Measurements from ENCODE around the gene FSD1L.
A peak's percentile ranks its signal among the peaks of the same experiment; 100 is the strongest.
"Not testable (repeated sequence)": the region's sequence is repeated elsewhere in the genome, so short reads cannot be mapped to it uniquely, and the experiment has no call there.

Gene FSD1L

DNA sequence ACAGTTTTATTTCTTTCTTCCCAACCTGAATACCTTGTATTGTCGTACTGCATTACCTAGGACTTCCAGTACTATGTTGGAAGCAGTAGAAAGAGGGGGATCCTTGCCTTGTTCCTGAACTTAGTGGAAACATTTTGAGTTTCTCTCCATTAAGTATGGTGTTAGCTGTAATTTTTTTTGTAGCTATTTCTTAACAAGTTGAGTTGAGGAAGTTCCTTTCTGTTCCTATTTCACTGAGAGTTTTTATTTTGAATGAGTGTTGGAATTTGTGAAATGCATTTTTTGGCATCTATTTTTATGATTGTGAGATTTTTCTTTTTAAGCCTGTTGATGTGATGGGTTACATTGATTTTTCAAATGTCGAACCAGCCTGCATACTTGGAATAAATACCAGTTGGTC lies 49.0 kb downstream of the FSD1L start:
- peak in 1 of 2 experiments; percentile 20 for DNase-seq

DNA sequence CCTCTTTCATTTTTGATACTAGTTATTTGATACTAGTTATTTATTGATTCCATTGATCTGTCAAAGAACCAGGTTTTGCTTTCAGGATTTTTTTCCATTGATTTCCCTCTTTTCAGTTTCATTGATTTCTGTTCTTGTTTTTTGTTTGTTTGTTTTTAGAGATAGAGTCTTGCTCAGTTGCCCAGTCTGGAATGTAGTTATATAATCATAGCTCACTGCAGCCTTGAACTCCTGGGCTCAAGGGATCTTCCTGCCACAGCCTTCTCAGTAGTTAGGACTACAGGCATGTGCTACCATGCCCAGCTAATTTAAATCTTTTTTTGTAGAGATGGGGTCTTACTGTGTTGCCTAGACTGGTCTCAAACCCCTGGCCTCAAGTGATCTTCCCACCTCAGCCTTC lies 49.9 kb downstream of the FSD1L start:
- no peak for DNase-seq

DNA sequence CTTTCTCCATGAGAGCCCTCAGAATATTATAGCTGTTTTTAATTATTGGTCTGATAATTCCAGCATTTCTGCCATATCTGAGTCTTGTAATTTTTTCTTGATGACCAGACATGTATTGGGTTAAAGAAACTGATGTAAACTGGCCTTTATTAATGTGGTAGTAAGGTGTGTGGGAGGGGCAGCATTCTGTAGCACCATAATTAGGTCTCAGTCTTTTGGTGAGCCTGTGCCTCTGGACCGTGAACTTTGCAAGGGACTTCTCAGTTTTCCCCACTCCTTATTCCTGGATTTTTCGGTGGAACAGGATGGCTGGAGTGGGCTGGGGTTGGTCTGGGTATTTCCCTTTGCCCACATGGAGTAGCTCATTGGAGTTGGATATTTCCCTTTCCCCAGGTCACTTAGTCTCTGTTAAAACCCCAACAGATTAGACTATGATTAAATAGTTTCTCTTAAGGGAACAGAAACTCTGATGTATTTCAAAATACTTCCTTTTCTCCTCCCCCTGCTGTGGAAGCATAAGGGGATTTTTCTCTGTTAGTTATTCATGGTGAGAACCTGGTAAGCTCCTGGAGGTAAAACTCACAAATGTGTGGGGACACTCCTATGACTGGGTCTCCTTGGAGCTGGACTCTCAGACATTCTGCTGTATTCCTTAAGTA lies 52.4 kb downstream of the FSD1L start:
- peak; percentile 35 to 42 for DNase-seq

DNA sequence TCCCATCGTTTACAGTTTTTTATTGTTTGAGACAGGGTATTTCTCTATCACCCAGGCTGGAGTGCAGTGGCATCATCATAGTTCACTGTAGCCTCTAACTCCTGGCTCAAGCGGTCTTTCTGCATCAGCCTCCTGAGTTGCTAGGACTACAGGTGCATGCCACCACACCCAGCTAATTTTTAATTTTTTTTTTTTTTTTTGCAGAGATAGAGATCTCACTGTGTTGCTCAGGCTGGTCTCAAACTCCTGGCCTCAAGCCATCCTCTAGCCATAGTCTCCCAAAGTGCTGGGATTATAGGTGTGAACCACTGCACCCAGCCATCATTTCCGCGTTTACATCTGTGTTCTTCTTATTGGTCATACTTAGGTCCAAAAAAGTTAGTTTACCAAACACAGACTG lies 53.6 kb downstream of the FSD1L start:
- DNase-seq: no peak

DNA sequence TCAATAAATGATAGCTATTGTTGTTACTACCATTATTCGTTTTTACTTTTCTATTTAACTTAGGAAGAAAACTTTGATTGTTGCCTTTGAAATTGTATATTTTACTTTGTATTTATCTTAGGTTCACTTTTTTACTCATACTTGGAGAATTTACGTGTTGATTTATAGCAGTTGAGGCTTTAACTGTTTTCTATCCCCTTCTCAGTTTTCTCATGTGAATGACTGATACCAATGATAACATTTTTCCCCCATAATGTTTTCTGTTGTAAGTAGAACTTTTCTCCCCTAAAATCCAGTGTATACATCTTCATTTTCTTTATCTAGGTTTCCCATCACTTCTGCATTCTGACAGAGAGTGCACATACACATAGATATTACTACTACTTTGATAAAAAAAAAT lies 54.4 kb downstream of the FSD1L start:
- DNase-seq: no peak

DNA sequence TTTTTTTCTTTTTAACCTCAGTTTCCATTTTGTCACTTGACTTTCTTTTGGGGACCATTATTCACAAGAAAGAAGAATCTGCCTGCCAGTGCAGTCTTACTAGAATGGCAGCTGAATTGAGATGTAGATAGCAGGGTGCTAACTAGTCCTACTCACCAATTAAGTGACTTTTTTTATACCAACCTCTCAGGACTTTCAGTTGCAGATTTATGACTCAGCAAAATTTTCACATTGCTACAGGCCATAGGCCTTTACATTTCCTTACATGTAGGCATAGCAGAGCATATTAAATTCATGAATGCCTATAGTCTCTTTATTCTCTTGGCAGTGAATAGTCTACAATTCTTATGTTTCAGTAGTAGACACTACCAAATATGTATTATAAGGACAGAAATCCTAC lies 56.0 kb downstream of the FSD1L start:
- no peak for DNase-seq

DNA sequence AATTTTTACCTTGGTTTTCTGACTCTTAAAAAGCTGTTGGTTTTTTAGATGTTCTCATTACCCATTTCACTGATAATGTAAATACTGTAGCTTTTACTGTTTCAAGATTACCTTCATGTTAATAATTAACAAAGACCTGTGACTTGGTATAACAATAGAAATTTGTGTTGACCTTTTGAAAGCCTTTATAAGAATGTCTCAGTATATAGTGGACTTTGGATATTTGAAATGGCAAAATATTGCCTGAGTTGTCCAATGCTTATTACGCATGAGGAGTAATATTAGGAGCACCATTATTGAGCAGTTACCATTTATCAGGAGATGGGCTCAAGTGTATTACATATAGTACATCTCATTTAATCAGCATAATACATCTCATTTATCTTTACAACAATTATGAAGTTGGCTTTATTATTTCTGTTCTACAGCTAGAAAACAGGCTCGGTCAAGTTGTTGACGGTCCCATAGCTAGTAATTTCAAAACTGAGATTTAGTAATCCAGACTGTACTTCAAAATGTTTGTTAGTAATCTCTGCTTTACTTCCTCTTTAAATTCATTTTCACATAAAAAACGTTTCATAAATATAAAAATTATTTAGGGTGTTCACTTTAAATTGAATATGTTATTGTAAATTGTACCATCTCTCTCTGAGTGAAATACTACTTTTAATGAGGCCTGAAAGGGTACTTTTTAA lies 59.4 kb downstream of the FSD1L start:
- DNase-seq: no peak

DNA sequence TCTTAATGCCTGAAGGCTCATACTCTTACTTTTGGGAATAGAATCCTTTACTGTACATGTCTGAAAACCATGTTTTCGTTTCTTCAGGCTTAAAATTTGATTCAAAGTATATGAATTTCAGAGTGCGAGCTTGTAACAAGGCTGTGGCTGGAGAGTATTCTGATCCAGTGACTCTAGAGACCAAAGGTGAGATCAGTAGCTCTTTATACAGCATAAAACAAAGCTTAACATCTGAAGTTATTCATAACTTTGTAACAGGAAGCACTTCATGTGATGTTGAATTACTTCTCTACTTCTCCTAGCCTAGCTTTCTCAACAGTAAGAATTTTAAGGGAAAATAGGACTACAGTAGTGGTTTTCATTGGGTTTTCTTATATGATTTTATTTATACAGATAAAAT lies 60.7 kb downstream of the FSD1L start:
- no peak for DNase-seq

DNA sequence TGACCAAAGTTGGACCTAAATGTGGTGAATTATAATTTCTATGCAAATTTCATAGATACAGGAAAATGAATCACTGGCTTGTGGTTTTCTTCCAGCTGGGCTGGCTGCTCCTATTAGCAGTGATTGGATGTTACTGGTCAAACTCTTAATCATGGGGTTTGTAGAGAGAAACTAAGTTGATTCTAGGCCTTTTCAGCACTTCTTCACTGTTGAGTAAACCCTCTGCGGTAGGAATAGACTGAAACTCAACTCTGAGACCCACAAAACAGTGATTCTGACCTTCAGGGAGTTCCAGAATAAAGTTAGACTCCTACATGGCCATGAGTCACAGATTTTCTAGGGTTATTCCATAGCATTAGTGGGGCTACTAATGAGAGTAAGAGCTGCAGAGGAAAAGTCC lies 62.2 kb downstream of the FSD1L start:
- DNase-seq: no peak

DNA sequence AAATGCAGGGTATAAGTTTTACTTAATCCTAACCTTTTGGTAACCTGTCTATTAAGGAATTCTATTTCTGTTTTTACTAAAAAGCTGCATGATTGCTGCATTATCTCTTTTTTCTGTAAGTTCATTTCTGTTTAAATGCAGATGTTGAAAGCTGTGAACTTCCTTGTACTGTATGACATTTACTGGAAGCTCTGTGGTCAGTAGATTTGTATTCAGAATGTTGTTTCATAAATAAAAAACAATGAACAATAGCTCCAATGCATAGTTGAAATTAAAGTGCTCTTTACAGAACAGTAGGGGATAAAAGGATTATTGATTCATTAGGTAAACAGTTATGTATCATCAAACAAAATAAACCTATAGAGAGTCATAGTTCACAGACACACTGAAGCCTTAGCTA lies 63.6 kb downstream of the FSD1L start:
- no peak for DNase-seq

DNA sequence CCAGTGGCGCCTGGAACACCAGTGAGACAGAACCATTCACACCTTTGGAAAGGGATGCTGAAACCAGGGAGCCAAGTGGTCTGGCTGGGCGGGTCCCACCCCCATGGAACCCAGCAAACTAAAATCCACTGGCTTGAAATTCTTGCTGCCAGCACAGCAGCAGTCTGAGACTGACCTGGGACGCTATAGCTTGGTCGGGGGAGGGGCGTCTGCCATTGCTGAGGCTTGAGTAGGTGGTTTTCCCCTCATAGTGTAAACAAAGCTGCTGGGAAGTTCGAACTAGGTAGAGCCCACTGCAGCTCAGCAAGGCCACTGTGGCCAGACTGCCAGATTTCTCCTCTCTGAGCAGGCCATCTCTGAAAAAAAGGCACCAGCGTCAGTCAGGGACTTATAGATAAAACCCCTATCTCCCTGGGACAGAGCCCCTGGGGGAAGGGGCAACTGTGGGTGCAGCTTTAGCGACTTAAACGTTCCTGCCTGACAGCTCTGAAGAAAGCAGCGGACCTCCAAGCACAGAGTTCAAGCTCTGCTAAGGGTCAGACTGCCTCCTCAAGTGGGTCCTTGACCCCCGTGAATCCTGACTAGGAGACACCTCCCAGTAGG lies 68.1 kb downstream of the FSD1L start:
- no peak for DNase-seq

DNA sequence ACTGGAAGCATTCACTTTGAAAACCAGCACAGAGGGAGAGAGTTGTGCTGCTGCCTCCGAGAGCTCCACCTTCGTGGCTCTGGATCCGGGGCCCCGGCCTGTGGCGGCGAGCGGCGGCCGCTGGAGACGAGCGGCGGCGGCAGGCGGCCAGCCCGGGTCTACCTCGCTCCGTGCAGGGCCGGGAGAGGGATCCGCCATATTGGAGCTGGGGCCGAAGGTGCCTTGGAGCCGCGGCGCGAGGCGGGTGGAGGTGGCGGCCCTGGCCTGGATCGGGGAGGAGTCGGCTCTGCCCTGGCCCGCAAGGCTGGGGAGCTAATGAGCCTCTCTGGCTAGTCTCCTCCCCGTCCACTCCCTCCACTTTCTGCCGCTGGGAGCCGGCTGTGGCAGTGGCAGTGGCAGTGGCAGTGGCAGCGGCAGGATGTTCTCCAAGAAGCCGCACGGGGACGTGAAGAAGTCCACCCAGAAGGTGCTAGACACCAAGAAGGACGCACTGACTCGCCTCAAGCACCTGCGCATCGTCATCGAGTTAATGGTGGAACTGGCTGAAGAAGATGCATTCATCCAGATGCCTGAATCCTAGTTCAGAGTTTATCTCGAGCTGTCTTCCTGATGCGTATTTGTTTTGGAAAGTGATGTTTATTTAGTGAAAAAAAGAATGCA lies 72.0 kb downstream of the FSD1L start:
- DNase-seq: not testable (repeated sequence)

DNA sequence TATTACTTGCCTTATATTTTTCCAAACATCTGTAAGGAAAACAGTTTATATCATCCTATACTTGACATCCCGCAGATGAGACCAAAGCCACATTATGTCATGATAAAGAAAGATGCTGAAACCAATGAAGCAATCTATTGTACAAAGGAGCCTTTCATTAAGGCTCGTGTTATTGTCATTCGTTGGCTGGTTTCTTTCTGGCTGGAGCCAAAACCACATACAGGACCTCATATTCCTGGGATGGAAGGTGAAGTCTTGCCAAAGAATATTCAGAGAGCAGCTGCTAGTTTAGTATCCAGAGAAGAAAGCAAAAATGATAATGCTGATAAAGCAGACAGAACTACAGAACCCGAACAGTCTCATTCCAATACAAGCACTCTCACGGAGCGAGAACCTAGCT lies 73.2 kb downstream of the FSD1L start:
- not testable (repeated sequence) for DNase-seq

DNA sequence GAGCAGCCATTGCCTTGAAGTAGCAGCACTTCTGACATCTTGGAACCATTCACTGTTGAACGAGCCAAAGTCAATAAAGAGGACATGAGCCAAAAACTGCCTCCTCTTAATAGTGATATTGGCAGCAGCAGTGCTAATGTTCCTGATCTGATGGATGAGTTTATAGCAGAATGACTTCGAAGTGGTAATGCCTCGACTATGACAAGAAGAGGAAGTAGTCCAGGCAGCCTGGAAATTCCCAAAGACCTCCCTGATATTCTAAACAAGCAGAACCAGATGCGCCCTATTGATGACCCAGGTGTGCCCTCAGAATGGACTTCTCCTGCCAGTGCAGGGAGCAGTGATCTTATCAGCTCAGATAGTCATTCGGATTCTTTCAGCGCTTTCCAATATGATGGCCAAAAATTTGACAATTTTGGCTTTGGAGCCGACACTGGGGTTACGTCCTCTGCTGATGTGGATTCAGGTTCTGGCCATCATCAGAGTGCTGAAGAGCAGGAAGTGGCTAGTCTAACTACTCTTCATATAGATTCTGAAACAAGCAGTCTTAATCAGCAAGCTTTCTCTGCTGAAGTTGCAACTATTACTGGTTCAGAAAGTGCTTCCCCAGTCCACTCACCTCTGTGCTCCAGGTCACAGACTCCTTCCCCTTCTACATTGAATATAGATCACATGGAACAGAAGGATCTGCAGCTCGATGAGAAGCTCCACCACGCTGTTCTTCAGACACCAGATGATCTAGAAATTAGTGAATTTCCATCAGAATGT lies 75.0 kb downstream of the FSD1L start:
- DNase-seq: not testable (repeated sequence)

DNA sequence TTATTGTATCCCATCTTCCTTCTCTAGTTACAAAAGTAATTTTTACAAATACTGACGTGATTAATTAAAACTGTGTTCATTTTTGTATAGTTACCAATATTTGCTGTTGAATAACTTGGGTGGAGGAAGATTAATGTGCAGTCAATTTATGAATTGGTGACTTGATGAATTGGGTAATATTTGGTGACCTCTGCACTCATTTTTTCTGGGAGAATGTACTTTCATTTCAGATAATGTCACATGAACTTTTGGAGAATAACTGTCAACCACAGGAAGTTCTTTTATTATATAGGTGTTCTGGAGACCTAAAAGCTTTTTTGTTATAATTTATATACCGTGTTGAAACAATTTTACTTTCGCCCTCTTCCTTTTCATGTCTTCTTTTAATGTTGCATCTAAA lies 83.7 kb downstream of the FSD1L start:
- no peak for DNase-seq

DNA sequence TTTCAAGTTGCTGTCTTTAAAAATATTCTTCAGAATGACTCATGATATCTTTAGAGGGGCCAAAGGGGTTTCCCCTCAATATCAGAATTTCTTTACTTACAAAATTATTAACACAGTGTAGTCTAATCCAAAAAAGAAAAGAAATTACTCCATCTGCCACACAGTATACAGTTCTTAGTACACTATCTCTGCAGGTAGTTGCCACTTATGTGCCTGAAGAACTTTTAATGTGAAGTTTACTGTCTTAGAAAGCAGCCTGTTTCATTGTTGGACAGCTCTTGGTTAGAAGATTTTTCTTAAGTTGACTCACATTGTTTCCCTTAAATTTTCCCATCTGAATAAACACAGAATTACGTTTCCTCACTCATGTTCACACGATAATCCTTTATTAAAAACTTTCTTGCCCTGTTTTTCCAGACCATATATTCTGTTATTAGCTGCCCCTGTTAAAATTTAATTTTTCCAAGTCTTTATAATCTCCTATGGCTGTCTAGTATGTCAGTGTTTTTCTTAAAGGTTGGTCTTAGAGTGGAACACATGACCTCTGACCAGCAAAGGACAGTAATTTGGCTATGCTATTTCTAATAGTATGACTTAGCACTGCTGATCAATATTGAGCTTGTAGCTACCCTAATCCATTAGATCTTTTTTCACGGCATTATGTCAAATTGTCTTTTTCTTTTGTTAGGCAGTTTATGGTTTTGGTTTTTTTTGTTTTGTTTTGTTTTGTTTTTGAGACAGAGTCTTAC lies 88.3 kb downstream of the FSD1L start:
- no peak for DNase-seq

DNA sequence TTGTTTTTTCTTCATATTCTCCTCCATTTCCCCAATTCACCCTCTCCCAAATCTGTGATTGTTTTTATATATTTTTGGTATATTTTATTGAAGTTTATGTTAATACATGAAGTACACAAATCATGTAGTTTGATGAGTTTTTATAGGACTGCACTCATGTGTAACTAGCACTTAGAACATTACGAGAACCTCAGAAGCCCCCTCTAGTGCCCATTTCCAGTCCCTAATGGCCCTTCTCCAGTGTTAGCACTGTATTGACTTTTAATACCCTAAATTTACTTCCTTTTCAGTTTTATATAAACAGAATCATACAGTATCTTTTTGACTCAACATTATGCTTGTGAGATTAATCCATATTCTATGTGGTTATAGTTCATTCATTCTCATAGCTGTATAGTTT lies 91.6 kb downstream of the FSD1L start:
- no peak for DNase-seq

DNA sequence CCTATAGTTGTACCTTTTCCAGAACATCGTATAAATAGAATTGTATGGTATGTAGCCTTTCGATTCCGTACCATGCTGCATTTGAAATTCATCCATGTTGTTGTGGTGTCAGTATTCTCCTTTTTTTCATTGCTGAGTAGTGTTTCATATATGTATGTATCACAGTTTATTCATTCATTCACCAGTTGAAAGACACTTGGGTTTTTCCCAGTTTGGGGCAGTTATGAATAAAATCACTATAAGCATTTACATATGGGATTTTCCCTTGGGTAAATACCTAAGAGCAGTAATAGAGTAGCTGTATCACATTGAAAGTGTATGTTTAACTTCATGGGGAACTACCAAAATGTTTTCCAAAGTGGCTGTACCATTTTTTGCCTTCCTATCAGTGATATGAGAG lies 94.0 kb downstream of the FSD1L start:
- no peak for DNase-seq

DNA sequence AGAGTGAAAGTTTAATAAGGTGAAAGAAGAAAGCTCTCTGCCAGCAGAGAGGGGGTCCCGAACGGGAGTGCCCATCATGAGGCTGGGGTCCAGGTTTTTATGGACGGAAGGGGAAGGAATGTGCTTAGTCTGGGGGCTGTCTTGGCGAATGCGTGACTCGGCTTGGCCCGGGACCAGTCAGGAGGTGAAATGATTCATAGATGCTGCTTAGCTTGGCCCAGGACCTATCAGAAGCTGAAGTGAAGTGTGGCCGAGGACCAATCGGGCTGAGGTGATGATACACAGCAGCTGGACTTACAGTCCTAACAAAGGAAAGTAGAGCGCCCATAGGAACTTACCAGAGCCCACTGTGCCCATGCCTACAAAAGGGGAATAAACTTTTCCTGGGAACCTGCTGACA lies 106.2 kb downstream of the FSD1L start:
- DNase-seq: no peak

DNA sequence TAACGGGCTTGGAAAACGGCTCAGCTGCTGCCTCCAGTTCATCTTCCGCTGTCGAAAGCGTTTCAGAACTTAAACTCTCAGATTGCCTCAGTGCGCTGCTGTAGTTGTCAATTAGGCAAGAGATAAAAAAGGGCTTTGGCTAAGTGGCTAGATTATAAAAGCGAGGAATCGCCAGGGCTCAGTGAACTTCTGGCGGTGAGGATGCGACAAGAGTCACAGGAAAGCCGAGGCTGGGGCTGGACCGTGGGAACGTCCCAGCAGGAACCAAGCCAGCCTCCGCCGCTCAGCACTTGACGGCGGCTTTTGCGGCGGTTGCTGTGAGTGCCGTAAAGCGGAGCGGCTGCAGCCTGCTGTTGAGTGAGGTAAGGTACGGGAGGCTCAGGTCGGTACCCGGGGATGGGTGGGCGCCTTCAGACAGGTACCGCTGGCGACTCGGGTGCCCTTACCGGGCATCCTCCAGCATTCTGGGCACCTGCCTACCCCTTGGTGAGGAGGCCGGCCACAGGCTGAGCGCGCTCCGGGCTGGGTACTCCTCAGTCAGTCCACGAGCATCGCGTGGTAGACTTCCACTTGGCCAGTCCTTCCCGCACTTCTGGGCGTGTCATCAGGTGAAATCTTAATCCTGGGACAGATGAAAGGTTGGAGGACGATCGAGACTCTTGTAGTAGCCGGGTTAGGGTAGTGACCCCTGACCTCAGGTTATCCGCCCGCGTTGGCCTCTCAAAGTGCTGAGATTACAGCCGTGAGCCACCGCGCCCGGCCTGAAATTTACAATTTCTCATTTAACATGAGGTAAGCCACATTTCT lies 110.2 kb downstream of the FSD1L start, which contains the start of gene FKTN:
Gene FKTN (plus strand): TSS at position 328 of the 807 bp plus-strand sequence. CDS start 16,902 bp downstream, outside the sequence.
- peak; percentile 66 to 75 for DNase-seq

DNA sequence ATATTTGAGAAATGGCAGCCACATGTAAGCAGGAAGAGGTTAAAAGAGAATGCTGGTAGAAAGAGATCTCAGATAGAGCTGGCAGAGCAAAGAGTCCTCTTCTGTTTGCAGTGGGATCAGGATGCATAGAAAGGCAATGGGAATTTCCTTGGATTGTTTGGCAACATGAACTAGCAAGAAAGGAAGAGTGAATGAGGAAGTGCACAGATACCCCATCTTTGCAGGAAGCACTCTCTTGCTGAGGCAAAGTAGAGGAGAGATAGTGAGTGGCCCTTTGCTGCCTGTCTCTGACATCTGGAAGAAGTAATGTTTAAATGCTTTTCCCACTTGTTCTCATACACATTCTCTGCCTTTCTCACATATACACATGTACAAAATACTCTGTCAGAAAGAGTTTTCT lies 124.6 kb downstream of the FSD1L start:
- DNase-seq: no peak
